Measurements from ENCODE around the gene PEAR1. TPM values are rescaled to one million over a fixed set of nuclear protein-coding genes. Genes with fewer than 3 reads are reported as not detected.

The PEAR1 gene
- total RNA-seq, 4 donors from 2014 or later = 7.0 to 10.7 (median 9.1) TPM

- no peaks in the 10 kb centered on the region for H3K9me3 ChIP-seq
- WGBS, 2 donors (ENCODE audit: low coverage in 1 of 2) = 100% methylated on average over 1 to 2 of the region's 5 CpGs
- no peaks in the 10 kb centered on the region for H3K36me3 ChIP-seq
- H3K4me3 ChIP-seq = no peak overlapping the region
- H3K27me3 ChIP-seq = peaks cover 43% of the 10 kb centered on the region
- no peak overlapping the region for H3K27ac ChIP-seq
- H3K4me1 ChIP-seq = no peaks in the 10 kb centered on the region
- ATAC-seq = no peak
- TF ChIP-seq EP300 (IDR thresholded peaks at IDR 0.05) = no peak
Observed at GRCh38 chr1:156874142-156874541, 19.4 kb upstream of the PEAR1 start.

DNA sequence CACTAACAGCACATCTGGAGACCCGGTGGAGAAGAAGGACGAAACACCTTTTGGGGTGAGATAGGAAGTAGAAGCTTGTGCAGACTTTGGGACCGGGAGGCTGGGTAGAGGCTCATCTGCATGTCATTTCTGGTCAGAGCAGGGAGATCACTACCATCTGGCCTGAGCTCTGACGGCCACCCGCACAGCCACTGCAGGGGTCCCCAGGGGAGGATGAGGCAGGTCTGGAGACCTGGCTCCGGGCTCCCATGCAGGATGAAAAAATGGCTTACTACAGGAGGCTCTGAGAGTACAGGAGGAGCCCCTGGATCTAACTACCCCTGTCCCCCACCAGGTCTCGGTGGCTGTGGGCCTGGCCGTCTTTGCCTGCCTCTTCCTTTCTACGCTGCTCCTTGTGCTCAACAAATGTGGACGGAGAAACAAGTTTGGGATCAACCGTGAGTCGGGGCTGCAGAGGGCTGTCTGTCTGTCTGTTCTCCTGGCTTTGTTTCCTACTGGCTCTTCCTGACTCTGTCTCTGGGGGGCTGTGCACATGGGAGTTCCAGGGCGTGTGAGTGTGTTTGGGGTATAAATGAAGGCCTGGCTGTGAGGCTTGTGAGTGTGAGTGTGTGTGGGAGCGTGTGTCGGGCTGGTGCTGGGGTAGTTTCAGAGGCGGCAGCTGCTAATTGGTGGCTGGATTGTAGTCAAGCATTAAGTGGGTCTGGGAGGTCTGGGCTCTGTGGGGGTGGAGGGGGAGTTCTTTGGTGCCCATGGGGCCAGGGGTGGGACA, 18.8 kb upstream of the PEAR1 start:
- TF ChIP-seq POLR2A (IDR thresholded peaks at IDR 0.05) (no peak), CTCF (IDR thresholded peaks at IDR 0.05) (no peak), POLR2AphosphoS5 (IDR thresholded peaks at IDR 0.05) (no peak), EP300 (IDR thresholded peaks at IDR 0.05) (no peak)
- Histone ChIP-seq H3K36me3 (no peaks in the 10 kb centered on the region), H3K27ac (no peak overlapping the region), H3K9me3 (no peaks in the 10 kb centered on the region), H3K4me1 (no peaks in the 10 kb centered on the region), H3K27me3 (peaks cover 50% of the 10 kb centered on the region), H3K4me3 (no peak overlapping the region)
- ATAC-seq = no peak
- 90% methylated on average over 4 of the region's 16 CpGs; no CpG with 5 or more reads in 1 of the 2 donors for WGBS, 2 donors (ENCODE audit: low coverage in 1 of 2)

DNA sequence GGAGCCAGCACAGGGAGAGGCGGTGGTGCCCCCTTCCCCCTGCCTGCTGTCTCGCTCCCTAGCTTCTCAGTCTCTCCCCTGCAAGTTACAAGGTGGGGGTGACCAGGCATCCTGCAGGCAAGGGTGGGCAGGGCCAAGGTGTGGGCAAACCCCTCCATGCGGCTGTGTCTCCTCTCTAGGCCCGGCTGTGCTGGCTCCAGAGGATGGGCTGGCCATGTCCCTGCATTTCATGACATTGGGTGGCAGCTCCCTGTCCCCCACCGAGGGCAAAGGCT, 18.2 kb upstream of the PEAR1 start:
- no peak overlapping the region for H3K27ac ChIP-seq
- no peaks in the 10 kb centered on the region for H3K36me3 ChIP-seq
- no peaks in the 10 kb centered on the region for H3K9me3 ChIP-seq
- no peaks in the 10 kb centered on the region for H3K4me1 ChIP-seq
- ATAC-seq = no peak
- no peak for TF ChIP-seq EP300 (IDR thresholded peaks at IDR 0.05)
- no peak for TF ChIP-seq POLR2AphosphoS5 (IDR thresholded peaks at IDR 0.05)
- TF ChIP-seq CTCF (IDR thresholded peaks at IDR 0.05) = no peak
- TF ChIP-seq POLR2A (IDR thresholded peaks at IDR 0.05) = no peak
- H3K27me3 ChIP-seq = peaks cover 53% of the 10 kb centered on the region
- WGBS, 2 donors (ENCODE audit: low coverage in 1 of 2) = no CpG with 5 or more reads among the region's 5 CpGs
- H3K4me3 ChIP-seq = no peak overlapping the region

- no peaks in the 10 kb centered on the region for H3K4me1 ChIP-seq
- TF ChIP-seq POLR2AphosphoS5 (IDR thresholded peaks at IDR 0.05) (no peak), EP300 (IDR thresholded peaks at IDR 0.05) (no peak), CTCF (IDR thresholded peaks at IDR 0.05) (no peak), POLR2A (IDR thresholded peaks at IDR 0.05) (no peak)
- H3K36me3 ChIP-seq = no peaks in the 10 kb centered on the region
- peaks cover 60% of the 10 kb centered on the region for H3K27me3 ChIP-seq
- 42% methylated on average over 6 of the region's 21 CpGs; no CpG with 5 or more reads in 1 of the 2 donors for WGBS, 2 donors (ENCODE audit: low coverage in 1 of 2)
- H3K4me3 ChIP-seq = no peak overlapping the region
- no peaks in the 10 kb centered on the region for H3K9me3 ChIP-seq
- no peak for ATAC-seq
- no peak overlapping the region for H3K27ac ChIP-seq
Observed at GRCh38 chr1:156876281-156876680, 17.2 kb upstream of the PEAR1 start.

- 54 to 90% methylated on average over 2 of the region's 5 CpGs for WGBS, 2 donors (ENCODE audit: low coverage in 1 of 2)
Observed at GRCh38 chr1:156877433-156878170, 15.9 kb upstream of the PEAR1 start.

DNA sequence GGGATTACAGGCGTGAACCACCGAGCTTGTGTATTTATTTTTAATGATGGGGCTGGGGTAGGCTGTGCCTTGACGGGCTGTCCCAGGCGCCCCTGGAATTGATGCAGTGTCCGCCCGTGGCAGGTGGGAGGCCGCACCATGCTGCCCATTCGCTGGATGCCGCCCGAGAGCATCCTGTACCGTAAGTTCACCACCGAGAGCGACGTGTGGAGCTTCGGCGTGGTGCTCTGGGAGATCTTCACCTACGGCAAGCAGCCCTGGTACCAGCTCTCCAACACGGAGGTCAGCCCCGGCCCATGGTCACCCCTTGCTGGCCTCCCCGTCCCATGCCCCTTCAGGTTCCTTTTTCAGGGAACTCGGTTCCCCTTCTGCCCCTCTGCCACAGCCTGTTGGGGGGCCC, 13.6 kb upstream of the PEAR1 start:
- H3K4me3 ChIP-seq = no peak overlapping the region
- TF ChIP-seq CTCF (IDR thresholded peaks at IDR 0.05) = no peak
- TF ChIP-seq EP300 (IDR thresholded peaks at IDR 0.05) = no peak
- TF ChIP-seq POLR2AphosphoS5 (IDR thresholded peaks at IDR 0.05) = no peak
- TF ChIP-seq POLR2A (IDR thresholded peaks at IDR 0.05) = no peak
- WGBS, 2 donors (ENCODE audit: low coverage in 1 of 2) = 73% methylated on average over 4 of the region's 21 CpGs; no CpG with 5 or more reads in 1 of the 2 donors
- H3K36me3 ChIP-seq = no peaks in the 10 kb centered on the region
- H3K27ac ChIP-seq = no peak overlapping the region
- peaks cover 91% of the 10 kb centered on the region for H3K27me3 ChIP-seq
- H3K9me3 ChIP-seq = no peaks in the 10 kb centered on the region
- H3K4me1 ChIP-seq = no peaks in the 10 kb centered on the region
- no peak for ATAC-seq

More at GRCh38 chr1:156877433-156878170, 15.9 kb upstream of the PEAR1 start:
- ATAC-seq = no peak
- Histone ChIP-seq H3K27ac (no peak overlapping the region), H3K9me3 (no peaks in the 10 kb centered on the region), H3K27me3 (peaks cover 73% of the 10 kb centered on the region), H3K36me3 (no peaks in the 10 kb centered on the region), H3K4me1 (no peaks in the 10 kb centered on the region), H3K4me3 (no peak overlapping the region)
- TF ChIP-seq EP300 (IDR thresholded peaks at IDR 0.05) = no peak
